HG03135 (cell line): ENCODE results near the gene KPNA3.
"Not testable (repeated sequence)": the region's sequence is repeated elsewhere in the genome, so short reads cannot be mapped to it uniquely, and the experiment has no call there.

ENCODE experiments used
- ATAC-seq: cut with Tn5 transposase; IDR thresholded peaks from one replicate; pipeline ENCODE4 v1.9.1; 2021; ENCODE audit warnings: mild to moderate bottlenecking, moderate library complexity; ENCODE audit not compliant: unreplicated experiment

KPNA3 gene

GRCh38 chr13:49810567-49811526 lies 18.4 kb upstream of the KPNA3 start:
- no peak for ATAC-seq

DNA sequence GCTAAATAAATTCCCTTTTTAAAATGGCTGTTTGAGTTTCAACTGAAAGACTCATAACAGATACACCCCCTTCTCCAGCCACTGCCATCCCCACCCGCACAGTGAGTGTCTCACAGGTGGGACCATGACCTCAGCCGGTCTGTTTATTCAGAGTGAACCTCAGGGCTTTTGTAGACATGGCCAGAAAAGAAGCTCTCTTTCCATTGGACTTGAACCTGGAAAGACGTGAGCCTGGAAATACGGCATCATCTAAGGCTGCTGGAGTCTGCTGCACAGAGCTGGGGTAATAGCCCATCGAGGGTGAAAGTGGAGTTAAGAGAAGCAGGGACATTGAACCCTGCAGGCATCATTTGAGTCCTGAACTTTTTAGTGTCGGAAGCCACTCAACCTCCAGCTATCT lies 15.2 kb upstream of the KPNA3 start:
- ATAC-seq = no peak

- ATAC-seq = no peak
These were observed 13.6 kb upstream of the KPNA3 start for GRCh38 chr13:49806126-49806536.

DNA sequence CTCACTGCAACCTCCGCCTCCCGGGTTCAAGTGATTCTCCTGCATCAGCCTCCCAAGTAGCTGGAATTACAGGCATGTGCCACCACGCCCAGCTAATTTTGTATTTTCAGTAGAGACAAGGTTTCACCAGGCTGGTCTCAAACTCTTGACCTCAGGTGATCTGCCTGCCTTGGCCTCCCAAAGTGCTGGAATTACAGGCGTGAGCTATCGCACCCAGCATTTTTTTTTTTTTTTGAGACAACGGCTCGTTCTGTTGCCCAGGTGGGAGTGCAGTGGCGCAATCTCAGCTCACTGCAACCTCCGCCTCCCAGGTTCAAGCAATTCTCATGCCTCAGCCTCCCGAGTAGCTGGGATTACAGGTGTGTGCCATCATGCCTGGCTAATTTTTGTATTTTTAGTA lies 10.6 kb upstream of the KPNA3 start:
- ATAC-seq = not testable (repeated sequence)

DNA sequence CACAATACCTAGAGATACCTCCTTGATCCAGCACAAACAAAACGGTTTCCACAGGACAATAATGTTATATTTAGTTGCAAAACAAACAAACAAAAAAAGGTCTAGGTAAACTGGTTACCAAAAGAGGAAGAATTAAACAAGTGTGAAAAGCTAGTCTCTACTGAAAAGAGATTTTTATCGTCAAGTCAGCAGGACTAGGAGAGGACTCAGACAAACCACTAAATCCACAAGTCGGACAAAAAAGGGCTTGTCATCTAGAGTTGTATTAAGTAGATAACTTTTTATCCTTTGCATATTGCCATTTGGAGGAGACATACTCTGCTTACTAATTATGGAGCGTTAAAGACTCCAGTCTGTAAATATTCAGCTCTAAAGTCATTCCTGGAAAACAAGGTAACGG lies 9.9 kb upstream of the KPNA3 start:
- no peak for ATAC-seq

DNA sequence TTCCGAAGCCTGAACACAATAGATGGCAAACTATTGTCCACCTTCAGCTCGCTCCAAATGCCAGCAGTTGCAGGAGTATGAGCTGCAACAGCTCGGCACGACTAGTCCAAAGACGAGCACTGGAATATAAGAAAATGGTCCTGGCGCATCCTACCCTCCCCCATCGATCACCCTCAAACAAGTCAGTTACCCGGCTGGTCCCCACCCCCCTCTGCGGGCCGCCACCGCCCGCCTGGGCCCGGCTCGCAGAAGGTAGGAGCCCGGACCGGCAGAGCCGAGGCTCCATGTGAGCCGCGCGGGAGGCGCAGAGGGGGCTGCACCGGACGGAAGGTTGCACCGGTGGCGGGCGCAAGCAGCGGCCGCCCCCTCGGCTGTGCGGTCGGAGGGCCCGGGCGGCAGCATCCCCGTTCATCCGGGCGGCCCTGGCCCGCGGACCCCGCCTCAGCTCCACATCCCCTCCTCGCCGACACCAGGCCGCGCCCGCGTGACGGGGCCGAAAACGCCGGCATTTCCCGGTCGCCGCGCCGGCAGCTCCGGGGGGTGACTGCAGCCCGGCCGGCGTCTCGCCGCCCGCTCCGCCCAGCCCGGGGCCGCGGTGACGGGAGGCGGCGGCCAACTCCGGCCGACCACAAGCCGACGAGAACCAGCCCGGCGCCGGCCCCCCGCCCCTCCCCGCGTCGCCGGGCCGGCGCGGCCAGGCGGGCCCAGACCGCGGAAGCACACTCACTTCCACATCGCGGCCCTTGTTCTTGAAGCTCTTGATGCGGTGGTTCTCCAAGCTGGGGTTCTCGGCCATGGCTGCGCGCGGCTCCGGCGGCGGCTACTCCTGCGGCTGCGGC lies 552 bp downstream of the KPNA3 start:
- peak; percentile 30 for ATAC-seq

- no peak for ATAC-seq
These were observed 1.2 kb downstream of the KPNA3 start for GRCh38 chr13:49791315-49791710.

- no peak for ATAC-seq
These were observed 2.5 kb downstream of the KPNA3 start for GRCh38 chr13:49789968-49790367.

DNA sequence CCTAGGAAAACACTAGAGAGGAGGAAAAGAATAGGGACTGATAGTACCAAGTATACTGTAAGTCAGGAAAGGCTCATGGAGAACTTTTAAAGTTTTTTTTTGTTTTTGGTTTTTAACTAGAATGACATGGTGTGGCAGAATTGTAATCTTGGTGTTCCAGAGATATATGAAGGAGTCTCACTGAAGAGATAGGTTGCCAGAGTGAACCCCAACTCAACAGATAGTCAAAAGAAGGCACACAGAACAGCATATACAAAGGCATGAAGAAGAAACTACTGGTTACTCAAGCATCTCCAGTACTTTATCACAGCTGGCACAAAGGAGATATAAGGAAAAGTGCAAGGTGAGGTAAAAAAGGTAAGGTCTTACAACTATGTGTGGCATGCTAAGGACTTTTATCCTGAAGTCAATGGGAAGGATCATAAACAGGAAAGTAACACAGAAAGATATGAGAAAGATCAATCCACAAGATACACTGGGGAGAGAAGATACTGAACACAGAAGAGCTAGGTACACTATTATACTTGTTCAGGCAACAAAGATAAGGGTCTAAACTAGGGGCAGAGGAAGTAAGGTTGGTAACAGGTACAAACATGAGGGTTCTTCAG lies 6.0 kb downstream of the KPNA3 start:
- no peak for ATAC-seq

- no peak for ATAC-seq
These were observed 7.5 kb downstream of the KPNA3 start for GRCh38 chr13:49784886-49785570.

GRCh38 chr13:49783865-49784264 lies 8.6 kb downstream of the KPNA3 start:
- ATAC-seq = no peak

DNA sequence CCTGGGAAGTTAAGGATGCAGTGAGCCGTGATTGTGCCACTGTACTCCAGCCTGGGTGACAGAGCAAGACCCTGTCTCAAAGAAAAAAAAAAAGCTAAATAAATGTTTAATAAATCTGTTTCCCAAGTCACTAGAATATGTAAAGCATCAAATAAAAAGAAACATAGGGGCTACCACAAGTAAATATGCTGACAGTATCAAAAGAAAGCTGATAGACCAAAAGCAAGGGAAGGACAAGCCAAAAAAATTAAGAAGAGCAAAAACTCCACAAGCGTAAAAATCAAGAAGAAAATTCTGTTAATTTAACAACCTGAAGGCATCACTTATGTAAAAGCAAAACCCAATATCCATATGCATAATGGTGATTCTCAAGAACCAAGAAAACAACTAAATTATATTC lies 9.7 kb downstream of the KPNA3 start:
- no peak for ATAC-seq

GRCh38 chr13:49781806-49782205 lies 10.7 kb downstream of the KPNA3 start:
- no peak for ATAC-seq

DNA sequence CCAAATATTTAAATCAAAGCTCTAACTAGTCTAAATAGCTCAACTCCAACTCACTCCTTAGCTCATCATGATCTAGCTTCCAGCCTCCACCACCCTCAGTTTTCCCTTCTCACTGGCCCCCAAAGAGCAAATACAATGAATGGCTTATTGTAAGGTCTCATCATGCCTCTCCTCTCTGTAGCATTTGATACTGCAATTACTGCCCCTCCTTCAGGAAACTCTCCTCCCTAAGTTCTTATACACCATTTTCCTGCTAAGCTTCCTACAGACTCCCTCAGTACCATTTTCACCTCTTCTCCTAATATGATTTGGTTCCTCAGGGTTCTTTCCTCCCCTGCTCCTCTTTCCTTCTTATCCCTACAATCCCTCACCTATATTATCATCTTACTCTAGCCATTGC lies 12.8 kb downstream of the KPNA3 start:
- ATAC-seq = no peak

DNA sequence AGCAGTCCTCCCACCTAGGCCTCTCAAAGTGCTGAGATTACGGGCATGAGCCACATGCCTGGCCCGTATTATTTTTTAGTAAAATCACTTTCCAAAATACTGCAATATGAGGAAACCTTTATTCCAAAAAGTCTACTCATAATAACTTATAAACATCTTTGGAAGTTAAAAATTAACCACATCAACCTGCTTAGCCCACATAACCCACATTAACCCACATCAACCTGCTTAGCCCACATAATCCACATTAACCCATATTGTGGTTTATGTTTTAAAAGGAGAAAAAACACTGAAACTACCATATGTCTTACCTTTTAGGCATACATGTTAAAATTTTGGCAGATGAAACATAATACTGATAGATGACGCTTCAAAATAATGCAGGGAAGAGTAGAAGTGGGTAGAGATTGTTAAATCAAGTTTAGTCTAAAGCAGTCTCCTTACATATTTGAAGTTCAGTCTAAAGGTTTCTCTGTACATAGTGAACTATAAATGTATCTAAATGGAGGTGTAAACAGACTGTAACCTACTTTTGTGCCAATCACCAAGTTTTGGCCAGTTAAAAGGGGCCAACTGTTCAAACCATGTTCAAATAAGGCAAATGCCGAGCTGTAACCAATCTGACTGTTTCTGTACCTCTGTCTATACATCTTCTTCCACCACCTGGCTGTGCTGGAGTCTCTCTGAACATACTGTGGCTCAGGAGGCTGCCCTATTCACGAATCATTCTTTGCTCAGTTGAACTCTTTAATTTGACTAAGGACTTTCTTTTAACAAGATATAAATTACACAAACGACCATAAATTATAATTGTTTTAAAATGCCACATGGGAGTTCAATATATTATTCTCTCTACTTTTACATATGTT lies 14.5 kb downstream of the KPNA3 start:
- ATAC-seq = no peak

DNA sequence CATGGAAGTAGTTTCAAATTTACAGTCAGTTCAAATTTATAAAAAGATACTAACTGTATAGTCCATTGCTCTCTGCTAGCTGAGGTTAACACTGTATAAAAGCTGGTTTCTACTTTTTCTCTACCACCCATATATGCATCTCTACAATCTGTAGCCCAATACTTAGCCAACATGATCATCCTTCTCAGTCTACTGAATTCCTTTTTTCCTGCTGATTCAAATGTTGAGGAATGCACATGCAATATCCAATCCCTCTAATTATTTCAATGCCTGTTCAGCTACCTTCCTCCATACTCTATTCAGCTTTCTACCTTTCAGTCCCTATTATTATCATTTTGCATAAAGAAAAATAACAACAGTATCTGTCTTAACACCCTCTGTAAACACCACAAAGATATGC lies 15.6 kb downstream of the KPNA3 start:
- ATAC-seq = no peak

GRCh38 chr13:49774376-49775005 lies 18.0 kb downstream of the KPNA3 start:
- ATAC-seq = no peak

DNA sequence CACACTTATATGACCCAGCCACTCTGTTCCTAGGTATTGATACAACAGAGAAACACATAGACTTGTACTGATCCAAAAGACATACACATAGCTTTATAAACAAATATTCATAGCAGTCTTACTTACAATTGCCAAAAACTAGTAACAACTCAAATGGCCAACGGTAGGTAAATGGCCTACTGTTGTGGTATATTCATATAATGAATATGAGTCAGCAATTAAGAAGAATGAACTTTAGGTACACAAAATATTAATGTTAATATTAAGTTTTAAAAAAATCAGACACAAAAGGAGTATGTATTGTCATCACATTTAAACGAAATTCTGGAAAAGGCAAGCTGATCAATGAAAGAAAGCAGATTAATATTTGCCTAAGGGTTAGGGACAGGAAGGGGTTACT lies 19.7 kb downstream of the KPNA3 start:
- ATAC-seq = no peak

- ATAC-seq = not testable (repeated sequence)
These were observed 30.7 kb downstream of the KPNA3 start for GRCh38 chr13:49761811-49762210.
